ENCODE measurements around the gene ITGA8.

The ITGA8 gene

DNA sequence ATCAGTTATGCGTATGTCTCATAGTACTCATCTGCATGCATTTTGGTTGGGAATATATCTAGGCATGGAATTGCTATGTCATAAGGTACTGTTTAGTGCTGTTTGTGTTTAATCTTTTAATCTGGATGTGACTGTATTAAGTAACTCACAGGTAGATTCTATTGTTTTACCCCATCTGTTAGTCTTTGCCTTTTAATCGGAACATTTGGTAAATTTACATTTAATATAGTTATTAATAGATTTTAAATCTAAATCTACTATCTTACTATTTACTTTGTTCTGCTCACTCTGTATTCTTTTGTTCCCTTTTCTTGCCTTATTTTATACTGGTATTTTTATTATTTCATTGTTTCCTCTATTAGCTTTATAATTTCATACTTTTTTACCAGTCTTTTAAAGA, 10.6 kb upstream of the ITGA8 start:
- no peak for DNase-seq

- DNase-seq: no peak
Observed at GRCh38 chr10:15729890-15730289, 10.2 kb upstream of the ITGA8 start.

GRCh38 chr10:15726042-15726441, 6.3 kb upstream of the ITGA8 start:
- DNase-seq: no peak

- DNase-seq: peak; percentile 24
Observed at GRCh38 chr10:15725603-15726002, 5.9 kb upstream of the ITGA8 start.

DNA sequence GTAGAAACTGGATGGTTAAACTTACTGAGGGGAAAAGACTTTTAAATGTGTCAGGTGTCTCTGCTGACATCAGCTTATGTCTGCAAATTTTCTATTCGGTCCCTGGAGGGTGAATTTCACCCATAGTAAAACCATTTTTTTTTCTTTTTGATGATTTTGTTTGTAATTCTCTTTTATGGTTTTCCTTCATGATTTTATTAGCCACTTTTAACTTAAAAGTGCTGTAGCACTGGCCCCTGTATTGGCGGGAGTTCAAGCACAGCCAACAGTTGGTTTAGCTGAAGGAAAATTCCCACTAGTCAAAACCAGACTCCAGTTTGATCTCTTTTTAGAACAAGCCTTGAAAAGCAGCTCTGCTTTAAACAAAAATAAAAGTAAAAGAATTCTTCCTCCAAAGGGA, 5.0 kb upstream of the ITGA8 start:
- no peak for DNase-seq

DNA sequence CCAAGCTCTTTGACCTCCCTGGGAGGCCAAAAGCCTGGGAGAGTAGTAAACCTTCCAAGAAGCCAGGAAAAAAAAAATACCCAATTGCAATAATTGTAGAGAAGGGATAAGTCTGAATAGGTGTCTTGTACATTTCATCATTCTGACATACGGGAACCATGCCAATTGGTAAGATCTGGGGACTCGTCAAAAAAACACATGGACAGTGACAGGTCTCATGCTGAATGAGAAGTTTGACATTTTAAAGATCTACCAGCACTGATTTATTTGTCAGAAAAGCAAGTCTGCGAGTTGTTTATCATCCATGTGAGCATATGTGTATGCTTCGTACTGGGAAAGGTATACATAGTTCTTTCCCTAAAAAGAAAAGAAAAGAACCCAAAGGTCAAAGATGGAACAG, 4.1 kb upstream of the ITGA8 start:
- DNase-seq: no peak

- no peak for DNase-seq
Observed at GRCh38 chr10:15720635-15721287, 1.0 kb upstream of the ITGA8 start.

GRCh38 chr10:15719049-15719898, 448 bp downstream of the ITGA8 start:
- DNase-seq: no peak

- DNase-seq: no peak
Observed at GRCh38 chr10:15718694-15719048, 1.1 kb downstream of the ITGA8 start.

GRCh38 chr10:15715619-15716227, 4.0 kb downstream of the ITGA8 start:
- DNase-seq: no peak

GRCh38 chr10:15714847-15715246, 4.9 kb downstream of the ITGA8 start:
- no peak for DNase-seq

- DNase-seq: no peak
Observed at GRCh38 chr10:15712883-15713282, 6.8 kb downstream of the ITGA8 start.

DNA sequence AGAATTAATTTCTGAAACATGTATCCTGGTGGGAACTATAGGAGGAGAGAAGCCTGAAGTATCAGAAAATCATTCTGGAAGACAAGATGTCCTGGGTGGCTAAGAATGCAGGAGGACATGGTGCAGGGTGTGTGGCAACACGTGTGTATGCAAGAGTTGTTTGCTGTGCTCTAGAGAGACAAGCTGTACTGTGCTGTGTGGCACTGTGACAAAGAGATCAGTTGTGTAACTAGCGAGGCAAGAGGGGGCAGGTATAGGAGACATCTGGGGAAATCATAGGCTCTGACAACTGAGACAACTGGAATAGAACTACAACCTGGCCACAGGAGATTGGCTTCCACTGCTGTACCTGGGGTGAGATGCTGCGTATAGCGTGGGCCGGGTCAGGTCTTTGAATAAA, 9.3 kb downstream of the ITGA8 start:
- DNase-seq: no peak

GRCh38 chr10:15705298-15705697, 14.4 kb downstream of the ITGA8 start:
- no peak for DNase-seq

DNA sequence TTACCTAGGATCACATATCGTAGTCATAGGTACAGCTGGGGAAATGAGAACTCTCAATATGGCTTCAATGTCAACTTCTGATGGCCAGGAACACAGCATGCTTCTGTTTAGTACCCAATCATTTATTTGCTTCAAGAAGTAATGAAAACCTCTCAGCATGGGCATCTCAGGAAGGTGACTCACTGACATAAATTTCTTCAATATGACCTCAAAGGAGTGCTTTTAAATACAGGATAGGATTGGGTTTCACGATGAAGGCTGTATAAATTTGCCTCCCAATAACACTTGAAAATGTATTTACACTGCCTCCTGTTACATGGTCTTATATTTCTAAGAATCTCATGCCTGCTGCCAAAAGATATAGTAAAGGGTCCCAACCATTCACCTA, 15.1 kb downstream of the ITGA8 start:
- DNase-seq: no peak

DNA sequence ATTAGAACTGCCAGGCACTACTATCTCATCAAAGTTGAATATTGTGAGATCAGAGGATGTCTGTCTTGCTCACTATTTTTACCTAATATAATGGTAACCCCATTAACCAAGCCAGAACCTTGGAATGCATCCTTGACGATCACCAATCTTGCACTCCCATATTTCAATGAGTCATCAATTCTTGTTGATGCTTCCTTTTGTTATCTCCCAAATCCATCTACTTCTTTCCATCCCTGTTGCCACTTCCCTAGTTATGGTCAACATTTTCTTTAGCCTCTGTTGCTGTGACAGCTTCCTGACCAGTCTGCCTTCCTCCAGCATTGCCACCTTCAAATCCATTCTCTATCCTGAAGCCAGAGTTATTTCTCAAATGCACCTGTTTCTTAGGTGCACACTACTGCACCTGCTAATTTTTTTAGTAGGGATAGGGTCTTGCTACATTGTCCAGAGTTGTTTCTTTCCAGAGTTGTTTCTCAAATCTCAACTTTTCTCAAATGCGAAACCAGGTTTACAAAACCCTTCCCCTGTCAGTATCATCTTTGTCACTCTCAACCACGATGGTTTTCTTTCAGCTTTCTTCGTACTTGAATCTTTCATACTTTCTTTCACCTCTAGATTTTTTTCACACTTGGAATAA, 15.7 kb downstream of the ITGA8 start:
- DNase-seq: no peak

DNA sequence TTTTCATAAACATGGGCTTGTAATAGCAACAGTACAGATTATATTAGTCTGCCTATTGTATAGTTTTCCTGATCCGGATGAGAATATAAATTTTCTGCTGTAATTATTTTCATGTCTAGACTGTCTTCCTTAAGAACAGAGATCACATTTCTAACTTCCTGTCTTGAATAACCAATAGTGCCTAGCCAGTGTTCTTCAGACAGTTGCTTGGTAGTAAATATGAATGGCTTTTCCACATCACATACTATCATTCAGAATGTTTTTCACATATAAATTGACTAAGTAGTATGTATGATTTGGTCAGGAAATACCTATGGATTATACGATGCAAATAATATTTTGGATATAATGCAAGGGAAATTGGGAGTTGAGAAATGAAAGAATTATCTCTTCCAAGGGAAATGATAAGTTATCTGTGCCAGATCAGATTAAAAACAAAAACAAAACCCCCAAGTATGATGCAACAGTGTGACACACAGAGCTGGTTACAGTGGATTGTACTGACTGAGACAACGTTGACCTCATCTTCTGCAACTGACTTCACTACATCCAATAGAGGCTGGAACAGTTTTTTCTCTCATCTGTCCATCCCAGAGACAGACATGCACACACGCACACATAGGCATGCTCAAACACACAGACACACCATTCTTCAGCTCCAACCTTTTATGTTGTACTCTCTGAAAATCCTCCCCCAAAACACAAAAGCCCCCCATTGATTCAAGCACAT, 16.4 kb downstream of the ITGA8 start:
- DNase-seq: no peak

GRCh38 chr10:15700078-15700674, 19.5 kb downstream of the ITGA8 start:
- no peak for DNase-seq

- DNase-seq: no peak
Observed at GRCh38 chr10:15695852-15696251, 23.9 kb downstream of the ITGA8 start.

DNA sequence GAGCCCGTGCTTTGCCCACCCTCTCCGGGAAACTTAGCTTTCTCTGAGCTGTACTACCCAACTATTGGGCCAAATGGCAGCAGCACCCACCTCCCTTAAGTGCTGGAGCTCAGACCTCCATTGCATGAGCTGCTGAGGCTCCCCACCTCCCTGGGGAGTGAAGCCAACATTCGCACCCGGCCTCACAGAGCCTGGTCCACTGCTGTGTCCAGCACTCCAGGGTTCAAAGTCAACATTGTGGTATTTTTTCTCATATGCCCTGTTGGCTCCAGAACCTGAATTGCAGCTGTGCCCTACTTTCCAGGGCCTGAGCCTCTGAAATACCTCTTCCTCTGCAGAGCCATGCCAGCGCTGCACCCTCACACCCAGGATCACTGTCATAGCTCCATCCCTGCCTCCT, 29.7 kb downstream of the ITGA8 start:
- no peak for DNase-seq

DNA sequence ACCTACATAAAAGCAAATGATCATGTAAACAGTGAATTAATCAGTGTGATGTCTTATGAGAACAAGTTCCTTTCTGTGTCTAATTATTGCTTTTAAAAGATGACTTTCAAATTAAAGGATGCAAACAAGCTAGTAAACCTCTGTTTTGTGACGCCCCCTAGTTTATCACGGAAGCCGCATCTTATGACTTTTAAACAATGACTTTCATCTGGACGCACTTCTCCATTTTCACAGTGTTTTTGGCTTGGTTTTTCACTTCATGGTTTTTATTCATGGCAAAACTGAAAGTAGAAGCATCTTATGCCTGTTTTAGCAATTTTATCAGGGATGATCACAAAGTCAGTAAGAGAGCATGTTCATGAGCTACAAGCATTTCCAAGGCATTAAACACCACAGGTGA, 35.0 kb downstream of the ITGA8 start:
- DNase-seq: no peak

- no peak for DNase-seq
Observed at GRCh38 chr10:15681076-15681475, 38.6 kb downstream of the ITGA8 start.

- no peak for DNase-seq
Observed at GRCh38 chr10:15678851-15679250, 40.9 kb downstream of the ITGA8 start.

Data from NCI-H226 (cell line).